Natural killer cell (primary cell): Measurements from ENCODE around the gene C1orf226. TPM values are rescaled to one million over a fixed set of nuclear protein-coding genes. Genes with fewer than 3 reads are reported as not detected.
A peak's percentile ranks its signal among the peaks of the same experiment; 100 is the strongest.

ENCODE experiments used
- ATAC-seq, 3 donors: fragments of 150-1000 bp in 2 of 3; fragments of 200-7000 bp in 1 of 3; cut with Tn5 transposase; 1 replicate in 1 of 3; 2 replicates in 2 of 3; pipeline ENCODE4 v1.10.0; 2021; ENCODE audit warnings: mild to moderate bottlenecking in 2 of 3, moderate library complexity in 2 of 3
- DNase-seq, 2 donors: peaks; one replicate each; pipeline versions ENCODE4 v3.0.0 to v3.0.0-alpha.2; 2013 to 2021; ENCODE audit warnings: mixed read lengths in 1 of 2
- H3K27ac ChIP-seq: one replicate; pipeline ENCODE4 v1.5.1; 2013; ENCODE audit warnings: mild to moderate bottlenecking, low read length
- H3K27me3 ChIP-seq: one replicate; pipeline ENCODE4 v1.6.1; 2013; ENCODE audit warnings: low read length; ENCODE audit not compliant: control insufficient read depth, insufficient read depth
- H3K36me3 ChIP-seq: one replicate; pipeline ENCODE4 v1.6.1; 2013; ENCODE audit warnings: low read length; ENCODE audit not compliant: control insufficient read depth, insufficient read depth
- H3K4me1 ChIP-seq: one replicate; pipeline ENCODE4 v1.6.1; 2013; ENCODE audit warnings: low read length; ENCODE audit not compliant: control insufficient read depth, insufficient read depth
- H3K4me3 ChIP-seq: one replicate; pipeline ENCODE4 v1.5.1; 2013; ENCODE audit warnings: low read length
- H3K9me3 ChIP-seq: one replicate; pipeline ENCODE4 v1.6.1; 2013; ENCODE audit warnings: low read length; ENCODE audit not compliant: control insufficient read depth, insufficient read depth
- H3K27ac Mint-ChIP-seq, 2 donors: one replicate each; pipeline ENCODE4 v1.8.0; 2022; ENCODE audit warnings: mild to moderate bottlenecking in 2 of 2, mixed read lengths in 2 of 2, moderate library complexity in 1 of 2
- H3K27me3 Mint-ChIP-seq, 2 donors: one replicate each; pipeline ENCODE4 v1.8.0; 2022; ENCODE audit warnings: low read depth in 2 of 2, mixed read lengths in 2 of 2
- H3K36me3 Mint-ChIP-seq: one replicate; pipeline ENCODE4 v1.8.0; 2022; ENCODE audit warnings: mixed read lengths
- H3K4me1 Mint-ChIP-seq, 2 donors: one replicate each; pipeline ENCODE4 v1.8.0; 2022; ENCODE audit warnings: mixed read lengths in 2 of 2
- H3K4me3 Mint-ChIP-seq: one replicate; pipeline ENCODE4 v1.8.0; 2022; ENCODE audit warnings: mild to moderate bottlenecking, moderate library complexity, mixed read lengths
- H3K9me3 Mint-ChIP-seq, 2 donors: one replicate each; pipeline ENCODE4 v1.8.0; 2022; ENCODE audit warnings: mixed read lengths in 2 of 2
- WGBS: methylation state at CpG from one replicate; pipeline ENCODE4 v1.1.7; 2013; ENCODE audit warnings: missing lambda C conversion rate; ENCODE audit not compliant: insufficient coverage; 5-methylcytosine and 5-hydroxymethylcytosine counted together
- intact Hi-C: fragments of 100-400 bp; cut with micrococcal nuclease; formaldehyde crosslinking; loops from one replicate; pipeline ENCODE4 v1.14.2; 2022
- total RNA-seq, 4 donors: library from RNA; stranded (reverse); fragments of 120-200 nt in 1 of 4; gene quantifications; one replicate each; pipeline versions ENCODE4 v1.2.3 to v1.2.4, GENCODE V29; 2013 to 2022
- TF ChIP-seq, protein P1 (sequence below): fragments of 200-600 bp; IDR thresholded peaks from one replicate; pipeline ENCODE4 v1.8.0; 2022; ENCODE audit warnings: antibody characterized with exemption

Gene C1orf226
- total RNA-seq, 3 donors from 2014 or later (not counting 1 experiment from before 2014, with no cell fraction given) = 0.09 to 0.34 (median 0.13) TPM

DNA sequence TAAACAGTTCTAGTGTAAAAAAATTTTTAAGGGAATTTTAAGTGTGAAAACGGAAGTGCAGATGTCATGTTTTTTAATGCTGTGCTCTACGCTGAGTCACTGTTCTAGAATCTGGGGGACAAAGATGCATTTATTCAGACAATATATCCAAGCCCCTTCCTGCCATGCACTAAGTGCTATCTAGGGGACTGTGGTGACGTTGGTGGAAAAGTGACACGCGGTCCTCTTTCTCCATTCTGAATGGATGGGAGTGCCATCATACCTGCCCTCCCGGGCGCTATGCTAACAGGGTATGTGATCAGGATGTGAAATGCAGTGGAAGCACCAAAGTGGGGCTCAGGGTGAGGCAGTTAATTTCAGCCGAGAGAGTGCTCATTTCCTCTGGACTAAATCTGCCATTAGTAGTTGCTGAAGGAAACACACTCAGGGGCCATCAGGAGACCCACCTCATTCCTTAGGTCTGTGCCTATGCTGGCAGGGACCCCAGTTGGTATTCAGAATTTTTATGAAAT is 6.6 kb downstream of the C1orf226 start:
- DNase-seq (no peak), ATAC-seq (no peak)
- Histone ChIP-seq H3K4me1 (peaks cover 25% of the 10 kb centered on the region), H3K9me3 (no peaks in the 10 kb centered on the region), H3K27ac (no peak overlapping the region), H3K27me3 (no peaks in the 10 kb centered on the region), H3K36me3 (peaks cover 3% of the 10 kb centered on the region), H3K4me3 (no peak overlapping the region)
- intact Hi-C loops = loop anchor here (10.0 kb wide), 1 partner anchor 47 kb away; no protein-coding TSS in a partner anchor
- H3K27me3 Mint-ChIP-seq = no peaks in the 10 kb centered on the region
- 81% methylated on average over 7 of the region's 8 CpGs for WGBS
- TF ChIP-seq, protein P1, sequence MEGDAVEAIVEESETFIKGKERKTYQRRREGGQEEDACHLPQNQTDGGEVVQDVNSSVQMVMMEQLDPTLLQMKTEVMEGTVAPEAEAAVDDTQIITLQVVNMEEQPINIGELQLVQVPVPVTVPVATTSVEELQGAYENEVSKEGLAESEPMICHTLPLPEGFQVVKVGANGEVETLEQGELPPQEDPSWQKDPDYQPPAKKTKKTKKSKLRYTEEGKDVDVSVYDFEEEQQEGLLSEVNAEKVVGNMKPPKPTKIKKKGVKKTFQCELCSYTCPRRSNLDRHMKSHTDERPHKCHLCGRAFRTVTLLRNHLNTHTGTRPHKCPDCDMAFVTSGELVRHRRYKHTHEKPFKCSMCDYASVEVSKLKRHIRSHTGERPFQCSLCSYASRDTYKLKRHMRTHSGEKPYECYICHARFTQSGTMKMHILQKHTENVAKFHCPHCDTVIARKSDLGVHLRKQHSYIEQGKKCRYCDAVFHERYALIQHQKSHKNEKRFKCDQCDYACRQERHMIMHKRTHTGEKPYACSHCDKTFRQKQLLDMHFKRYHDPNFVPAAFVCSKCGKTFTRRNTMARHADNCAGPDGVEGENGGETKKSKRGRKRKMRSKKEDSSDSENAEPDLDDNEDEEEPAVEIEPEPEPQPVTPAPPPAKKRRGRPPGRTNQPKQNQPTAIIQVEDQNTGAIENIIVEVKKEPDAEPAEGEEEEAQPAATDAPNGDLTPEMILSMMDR = no peak
- peaks cover 51 to 56% of the 10 kb centered on the region in 2 donors for H3K4me1 Mint-ChIP-seq
- peak overlapping the region; percentile 83 to 89 for H3K27ac Mint-ChIP-seq
- no peaks in the 10 kb centered on the region for H3K9me3 Mint-ChIP-seq
- peaks cover 4% of the 10 kb centered on the region for H3K36me3 Mint-ChIP-seq
- H3K4me3 Mint-ChIP-seq = no peak overlapping the region

DNA sequence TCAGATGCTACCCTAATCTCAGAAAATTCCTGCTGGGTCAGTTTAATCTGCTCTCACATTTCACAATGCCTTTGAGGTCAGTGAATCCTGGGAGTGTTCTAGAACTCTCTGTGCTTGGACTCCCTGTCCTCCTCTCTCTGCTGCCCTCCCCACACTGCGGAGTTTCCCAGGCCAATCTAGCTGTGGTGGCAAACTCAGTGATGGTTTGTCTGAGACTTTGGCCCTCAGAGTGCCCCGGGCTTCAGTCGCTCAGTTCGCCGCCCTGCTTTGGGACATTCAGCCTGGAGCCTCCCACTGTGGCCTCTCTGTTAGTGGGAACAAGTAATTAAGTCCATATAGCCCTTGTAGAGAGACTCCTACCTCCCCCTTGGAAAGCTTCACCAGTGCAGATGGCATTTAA is 7.1 kb downstream of the C1orf226 start:
- Mint-ChIP-seq H3K27ac (peak overlapping the region; percentile 83 to 89), H3K4me3 (peak overlapping the region; percentile 78)

DNA sequence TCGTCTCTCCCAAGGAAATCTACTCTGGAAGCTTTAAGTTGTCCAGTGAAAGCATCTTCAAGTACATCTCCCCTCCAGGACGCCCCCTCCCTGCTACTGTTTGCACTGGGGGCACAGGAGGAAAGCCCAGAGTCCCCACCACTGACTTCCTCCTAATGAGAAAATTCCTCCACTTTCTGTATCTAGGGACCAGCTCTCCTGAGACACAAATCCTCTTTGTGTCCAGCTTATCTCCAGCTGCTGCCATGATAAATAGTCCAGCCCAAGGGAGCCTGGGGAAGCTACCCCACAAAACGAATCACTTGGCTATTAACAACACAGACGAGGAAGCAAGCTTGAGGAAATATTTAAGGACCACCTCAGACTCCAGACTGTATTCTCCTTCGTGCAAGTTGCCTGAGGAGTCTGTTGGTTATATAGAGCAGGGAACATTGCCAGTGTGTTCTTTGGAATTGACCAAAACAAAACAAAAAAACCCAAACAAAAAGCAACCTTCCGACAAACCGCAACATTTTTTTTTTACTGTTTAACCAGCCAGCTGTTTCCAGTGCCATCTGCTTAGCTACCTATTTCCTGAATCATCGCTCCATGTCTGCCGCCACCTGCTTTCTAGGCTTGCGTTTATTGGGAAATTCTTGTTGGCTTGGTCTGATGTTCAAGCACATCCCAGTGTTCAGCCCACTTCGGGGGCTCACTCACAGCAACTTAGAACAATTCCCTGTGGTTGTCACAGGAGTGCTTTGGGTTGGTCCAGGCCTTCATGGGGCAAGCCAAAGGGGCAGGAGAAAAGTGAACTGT is 7.7 kb downstream of the C1orf226 start:
- peaks cover 55 to 56% of the 10 kb centered on the region in 2 donors for H3K4me1 Mint-ChIP-seq
- H3K4me3 Mint-ChIP-seq = peak overlapping the region; percentile 78
- H3K9me3 ChIP-seq = no peaks in the 10 kb centered on the region
- no peak overlapping the region for H3K4me3 ChIP-seq
- peak overlapping the region; percentile 83 to 89 for H3K27ac Mint-ChIP-seq
- intact Hi-C loops = loop anchor here (10.0 kb wide), 1 partner anchor 46 kb away; no protein-coding TSS in a partner anchor
- 32% methylated on average over 10 of the region's 11 CpGs for WGBS
- peaks cover 8% of the 10 kb centered on the region for H3K36me3 Mint-ChIP-seq
- H3K27ac ChIP-seq = no peak overlapping the region
- TF ChIP-seq, protein P1 = no peak
- H3K9me3 Mint-ChIP-seq = no peaks in the 10 kb centered on the region
- no peaks in the 10 kb centered on the region for H3K27me3 Mint-ChIP-seq
- DNase-seq (no peak), ATAC-seq (peak in 1 of 3 donors; percentile 9)
- H3K4me1 ChIP-seq = peaks cover 25% of the 10 kb centered on the region
- no peaks in the 10 kb centered on the region for H3K27me3 ChIP-seq
- peaks cover 4% of the 10 kb centered on the region for H3K36me3 ChIP-seq

More for the DNA sequence above, 7.1 kb downstream of the C1orf226 start:
- WGBS = 94% methylated on average over 5 of the region's 5 CpGs
- H3K27ac ChIP-seq = no peak overlapping the region
- no peak for DNase-seq
- H3K4me3 ChIP-seq = no peak overlapping the region
- intact Hi-C loops = loop anchor here (10.0 kb wide), 1 partner anchor 46 kb away; no protein-coding TSS in a partner anchor
- TF ChIP-seq, protein P1 = no peak
- no peaks in the 10 kb centered on the region for H3K27me3 ChIP-seq
- H3K9me3 ChIP-seq = no peaks in the 10 kb centered on the region
- H3K36me3 ChIP-seq = peaks cover 3% of the 10 kb centered on the region
- peaks cover 25% of the 10 kb centered on the region for H3K4me1 ChIP-seq
- Mint-ChIP-seq H3K4me1 (peaks cover 55 to 56% of the 10 kb centered on the region in 2 donors), H3K9me3 (no peaks in the 10 kb centered on the region), H3K27me3 (no peaks in the 10 kb centered on the region), H3K36me3 (peaks cover 8% of the 10 kb centered on the region)
- peak in 1 of 3 donors; percentile 33 for ATAC-seq
